Measurements from ENCODE around the gene TECPR1.

Gene TECPR1

GRCh38 chr7:98248156-98248555, 3.9 kb downstream of the TECPR1 start:
- no peak for DNase-seq

- no peak for DNase-seq
Measured at GRCh38 chr7:98244871-98245270, 7.2 kb downstream of the TECPR1 start.

DNA sequence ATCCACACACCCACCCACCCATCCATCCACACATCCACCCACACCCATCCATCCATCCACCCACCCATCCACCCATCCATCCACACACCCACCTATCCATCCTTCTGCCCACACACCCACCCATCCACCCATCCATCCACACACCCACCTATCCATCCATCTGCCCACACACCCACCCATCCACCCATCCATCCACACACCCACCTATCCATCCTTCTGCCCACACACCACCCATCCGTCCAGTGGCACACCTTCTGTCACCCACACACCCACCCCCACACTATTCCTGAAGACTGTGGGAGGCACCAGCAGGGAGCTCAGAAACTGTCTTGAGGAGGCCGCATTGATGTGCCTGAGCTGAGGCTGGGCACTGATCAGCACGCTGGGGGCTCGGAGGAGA, 9.1 kb downstream of the TECPR1 start:
- DNase-seq, result no peak

- no peak for DNase-seq
Measured at GRCh38 chr7:98242342-98242741, 9.7 kb downstream of the TECPR1 start.

GRCh38 chr7:98241674-98242241, 10.3 kb downstream of the TECPR1 start:
- DNase-seq, result no peak

GRCh38 chr7:98240961-98241673, 10.9 kb downstream of the TECPR1 start:
- peak in 1 of 2 donors; percentile 24 for DNase-seq

- no peak for DNase-seq
Measured at GRCh38 chr7:98238976-98239375, 13.1 kb downstream of the TECPR1 start.

DNA sequence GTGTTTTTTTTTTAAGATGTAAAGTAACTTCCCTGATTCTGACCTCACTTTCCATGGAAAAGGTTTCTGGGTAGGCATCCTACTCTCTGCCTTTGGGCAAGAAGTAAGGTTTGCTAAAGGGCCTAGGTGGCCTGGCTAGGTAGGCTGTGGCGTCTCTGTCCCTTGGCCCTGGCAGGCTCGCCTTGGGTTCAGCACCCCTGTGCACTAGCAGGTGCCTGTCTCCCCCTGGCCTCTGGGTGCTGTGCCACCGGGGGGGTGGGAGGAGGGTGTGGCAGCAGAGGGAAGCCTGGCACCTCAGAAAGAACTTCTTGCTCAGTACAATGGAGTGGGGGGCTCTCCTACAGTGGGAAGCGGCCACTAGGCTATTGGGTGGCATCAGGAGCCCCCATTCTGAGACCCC, 14.0 kb downstream of the TECPR1 start:
- no peak for DNase-seq

- DNase-seq, result no peak
Measured at GRCh38 chr7:98236355-98237185, 15.5 kb downstream of the TECPR1 start.

GRCh38 chr7:98235901-98236300, 16.1 kb downstream of the TECPR1 start:
- no peak for DNase-seq

DNA sequence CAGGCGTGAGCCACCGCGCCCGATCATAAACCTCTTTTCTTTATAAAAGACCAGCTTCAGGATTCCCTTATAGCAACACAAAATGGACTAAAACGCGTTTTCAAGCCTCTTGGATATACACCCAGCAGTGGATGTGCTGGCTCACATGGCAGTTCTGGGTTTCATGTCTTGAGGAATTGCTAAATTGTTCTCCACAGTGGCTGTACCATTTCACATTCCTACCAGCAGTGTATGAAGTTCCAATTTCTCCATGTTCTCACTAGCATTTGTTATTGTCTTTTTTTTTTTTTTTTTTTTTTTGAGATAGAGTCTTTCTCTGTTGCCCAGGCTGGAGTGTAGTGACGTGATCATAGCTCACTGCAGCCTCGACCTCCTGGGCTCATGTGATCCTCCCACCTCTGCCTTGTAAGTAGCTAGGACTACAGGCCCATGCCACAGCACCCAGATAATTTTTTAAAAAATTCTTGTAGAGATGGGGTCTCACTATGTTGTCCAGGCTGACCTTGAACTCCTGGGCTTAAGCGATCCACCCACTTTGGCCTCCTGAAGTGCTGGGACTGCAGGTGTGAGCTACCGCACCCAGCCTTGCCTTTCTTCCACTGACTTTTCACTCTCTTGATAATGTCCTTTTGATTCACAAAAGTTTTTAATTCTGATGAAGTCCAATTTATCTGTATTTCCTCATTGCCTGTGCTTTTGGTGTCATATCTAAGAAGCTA, 17.4 kb downstream of the TECPR1 start:
- DNase-seq, result no peak

GRCh38 chr7:98233219-98234070, 18.6 kb downstream of the TECPR1 start:
- DNase-seq, result no peak

GRCh38 chr7:98232799-98233198, 19.2 kb downstream of the TECPR1 start:
- no peak for DNase-seq

GRCh38 chr7:98232263-98232585, 19.8 kb downstream of the TECPR1 start:
- DNase-seq, result no peak

GRCh38 chr7:98231493-98232262, 20.4 kb downstream of the TECPR1 start:
- DNase-seq, result no peak

DNA sequence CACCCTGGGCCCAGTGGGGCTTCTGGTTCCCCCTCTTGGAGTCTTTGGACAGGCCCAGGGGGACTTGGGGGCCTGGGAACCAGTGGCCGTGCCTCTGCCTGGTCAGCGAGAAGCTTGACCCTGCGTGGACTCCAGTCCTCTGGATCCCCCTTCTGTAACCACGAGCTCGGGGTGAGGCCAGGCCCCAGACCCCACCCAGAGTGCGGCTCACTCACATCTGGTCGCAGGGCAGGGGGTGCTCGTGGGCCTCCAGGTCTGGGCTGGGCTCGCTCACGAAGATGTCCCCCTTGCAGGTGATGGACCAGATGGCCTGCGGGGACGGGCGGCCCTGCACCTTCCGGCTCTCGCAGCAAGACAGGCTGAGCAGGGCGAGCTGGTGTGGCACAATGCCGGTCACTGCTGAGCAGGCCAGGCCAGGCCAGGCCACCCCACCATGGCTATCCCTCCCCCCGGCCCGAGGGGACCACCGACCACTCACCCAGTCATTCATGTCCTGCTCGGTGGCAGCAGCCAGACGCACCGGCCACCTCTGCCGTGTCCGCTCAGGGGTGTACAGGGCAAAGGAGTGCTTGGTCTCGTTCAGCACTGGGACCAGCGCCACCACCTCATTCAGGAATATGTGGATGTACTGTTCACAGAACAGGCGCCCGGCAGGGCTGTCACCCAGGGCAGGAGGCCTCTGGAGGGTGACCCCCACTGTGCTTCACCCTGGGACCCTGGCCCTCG, 21.1 kb downstream of the TECPR1 start:
- DNase-seq, result no peak

DNA sequence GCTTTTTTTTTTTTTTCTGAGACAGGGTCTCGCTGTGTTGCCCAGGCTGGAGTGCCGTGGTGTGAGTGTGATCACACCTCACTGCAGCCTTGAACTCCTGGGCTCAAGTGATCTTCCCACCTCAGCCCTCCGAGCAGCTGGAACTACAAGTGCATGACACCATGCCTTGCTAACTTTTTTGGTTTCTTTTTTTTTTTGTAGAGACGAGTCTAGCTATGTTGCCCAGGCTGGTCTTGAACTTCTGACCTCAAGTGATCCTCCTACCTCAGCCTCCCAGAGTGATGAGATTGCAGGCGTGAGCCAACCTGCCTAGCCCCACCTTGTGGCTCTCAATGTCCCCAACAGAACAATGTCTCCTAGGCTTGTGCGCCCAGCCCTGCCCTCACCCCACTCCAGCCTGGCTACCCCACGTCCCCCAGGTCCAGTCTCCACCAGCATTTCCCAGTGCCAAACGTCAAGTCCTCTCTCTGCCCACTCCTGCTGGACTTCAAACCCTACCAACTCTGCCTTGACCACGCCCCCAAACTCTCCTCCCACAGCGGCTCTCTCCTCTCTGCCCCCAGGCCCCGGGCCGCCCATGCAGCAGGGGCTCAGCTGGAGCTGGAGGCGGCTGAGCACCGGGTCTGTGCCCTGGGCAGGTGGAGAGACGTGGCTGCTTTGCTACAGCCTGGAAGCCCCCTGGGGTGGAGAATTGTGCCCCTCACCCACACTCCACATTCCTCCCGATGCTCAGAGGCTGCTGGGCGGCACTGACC, 21.9 kb downstream of the TECPR1 start:
- no peak for DNase-seq

DNA sequence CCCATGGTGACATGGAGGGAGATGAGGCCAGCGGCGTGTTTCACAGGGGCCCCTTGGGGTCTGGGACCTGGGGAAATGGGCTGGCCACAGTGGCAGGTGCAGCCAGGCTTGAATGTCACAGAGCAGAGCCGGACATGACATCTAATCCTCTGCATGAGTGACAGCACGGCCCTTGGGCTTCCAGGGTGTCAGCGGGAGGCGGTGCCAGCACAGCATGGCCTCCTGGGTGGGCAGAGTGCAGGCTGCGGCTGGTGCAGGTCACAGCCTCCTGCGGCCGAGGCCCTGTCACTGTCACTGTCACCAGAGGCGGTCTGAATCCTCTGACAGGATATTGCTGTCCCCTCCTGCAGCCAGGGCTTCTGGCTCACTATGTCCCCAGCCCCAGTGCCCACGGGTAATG, 22.6 kb downstream of the TECPR1 start:
- DNase-seq, result no peak

DNA sequence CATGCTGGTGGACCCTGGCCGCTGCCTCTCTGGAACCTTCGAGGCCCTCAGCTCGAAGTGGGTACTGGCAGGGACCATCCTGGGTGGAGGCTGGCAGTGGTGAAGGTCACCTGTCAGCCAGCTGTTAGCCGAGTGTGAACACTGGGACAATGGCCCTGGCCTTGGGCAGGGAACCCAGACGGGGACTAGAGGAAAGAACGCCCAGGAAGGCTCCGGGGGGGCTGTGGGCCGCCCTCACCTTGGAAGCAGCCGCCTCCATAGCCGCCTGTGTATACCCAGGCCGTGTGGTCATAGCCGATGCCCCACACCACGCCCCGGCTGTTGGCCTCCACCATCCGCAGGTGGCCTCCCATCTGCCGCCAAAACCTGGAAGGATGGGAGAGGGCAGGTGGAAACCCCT, 23.2 kb downstream of the TECPR1 start:
- no peak for DNase-seq

DNA sequence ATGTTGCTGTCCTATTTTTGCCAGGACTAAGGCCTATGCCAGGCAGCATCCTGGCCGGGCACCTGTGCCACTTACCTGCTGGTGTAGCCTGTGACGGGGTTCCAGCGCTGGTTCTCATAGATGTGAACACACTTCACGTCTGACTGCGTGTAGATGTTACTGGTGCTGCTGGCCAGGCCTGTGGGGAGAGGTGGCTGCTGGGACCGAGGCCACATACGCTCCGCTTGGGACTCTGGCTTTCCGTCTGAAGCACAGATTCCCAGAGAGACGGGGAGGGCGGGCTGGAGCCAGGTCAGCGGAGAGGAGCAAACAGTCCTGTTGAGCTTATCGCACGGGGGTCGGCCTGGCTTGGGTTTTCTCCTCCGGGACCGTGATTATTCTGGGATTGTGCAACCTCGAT, 24.1 kb downstream of the TECPR1 start:
- DNase-seq, result no peak

All from hippocampal formation (tissue), 2 donors.